CD4-positive, CD25-positive, alpha-beta regulatory T cell (primary cell): Measurements from ENCODE around the gene MX1. TPM values are rescaled to one million over a fixed set of nuclear protein-coding genes. Genes with fewer than 3 reads are reported as not detected.

Experiments used
- ATAC-seq, 2 donors: fragments of 150-1000 bp; cut with Tn5 transposase; one replicate each; pipeline ENCODE4 v1.10.0; 2021; ENCODE audit warnings: low read depth in 2 of 2, moderate number of reproducible peaks in 2 of 2, moderate library complexity in 1 of 2
- DNase-seq, 3 donors: peaks; one replicate each; pipeline versions ENCODE4 v3.0.0 to v3.0.0-alpha.2; 2012 to 2022; ENCODE audit warnings: mixed read lengths in 1 of 3
- H3K27ac ChIP-seq: one replicate; pipeline ENCODE4 v1.7.0; 2013; ENCODE audit warnings: mild to moderate bottlenecking, low read length; ENCODE audit not compliant: insufficient read depth, poor library complexity, severe bottlenecking
- H3K27me3 ChIP-seq: one replicate; pipeline ENCODE4 v1.7.0; 2013; ENCODE audit warnings: low read length; ENCODE audit not compliant: control insufficient read depth, insufficient read depth
- H3K36me3 ChIP-seq: one replicate; pipeline ENCODE4 v1.7.0; 2013; ENCODE audit warnings: mild to moderate bottlenecking, low read length, moderate library complexity; ENCODE audit not compliant: control insufficient read depth, insufficient read depth
- H3K4me1 ChIP-seq: 2 replicates; pipeline ENCODE4 v1.7.0; 2013; ENCODE audit warnings: mild to moderate bottlenecking, low read length; ENCODE audit not compliant: insufficient read depth, control insufficient read depth, poor library complexity, severe bottlenecking
- H3K4me3 ChIP-seq: one replicate; pipeline ENCODE4 v1.7.0; 2013; ENCODE audit warnings: low read depth, mild to moderate bottlenecking, low read length, moderate library complexity
- H3K9me3 ChIP-seq, 2 experiments: 1 replicate in 1 of 2; 2 replicates in 1 of 2; pipeline ENCODE4 v1.7.0; 2013; ENCODE audit warnings: low read length in 2 of 2, mild to moderate bottlenecking in 1 of 2, moderate library complexity in 1 of 2; ENCODE audit not compliant: control insufficient read depth in 2 of 2
- H3K27ac Mint-ChIP-seq, 3 donors: one replicate each; pipeline ENCODE4 v1.8.0; 2020 to 2022; ENCODE audit warnings: mild to moderate bottlenecking in 3 of 3, mixed read lengths in 3 of 3, moderate library complexity in 2 of 3
- H3K27me3 Mint-ChIP-seq: one replicate; pipeline ENCODE4 v1.8.0; 2022; ENCODE audit warnings: mild to moderate bottlenecking, mixed read lengths
- H3K36me3 Mint-ChIP-seq: one replicate; pipeline ENCODE4 v1.8.0; 2020; ENCODE audit warnings: mixed read lengths
- H3K4me1 Mint-ChIP-seq, 4 donors: one replicate each; pipeline ENCODE4 v1.8.0; 2020 to 2022; ENCODE audit warnings: mixed read lengths in 4 of 4, mild to moderate bottlenecking in 1 of 4
- H3K4me3 Mint-ChIP-seq, 4 donors: one replicate each; pipeline ENCODE4 v1.8.0; 2020 to 2022; ENCODE audit warnings: mild to moderate bottlenecking in 4 of 4, mixed read lengths in 4 of 4, moderate library complexity in 3 of 4
- H3K9me3 Mint-ChIP-seq, 7 donors: one replicate each; pipeline ENCODE4 v1.8.0; 2020 to 2022; ENCODE audit warnings: mixed read lengths in 7 of 7, mild to moderate bottlenecking in 3 of 7, moderate library complexity in 2 of 7
- polyA plus RNA-seq, 4 donors: library from polyadenylated mRNA; unstranded; fragments of 300-500 nt; fragmentation: Illumina TruSeq; gene quantifications; one replicate each; pipeline ENCODE4 v1.2.3, GENCODE V29; 2021
- total RNA-seq: library from RNA; stranded (reverse); gene quantifications from one replicate; pipeline ENCODE4 v1.2.3, GENCODE V29; 2022

MX1 gene
- total and polyA plus RNA-seq, 5 donors from 2014 or later, result 82.5 to 137 (median 95.2) TPM

DNA sequence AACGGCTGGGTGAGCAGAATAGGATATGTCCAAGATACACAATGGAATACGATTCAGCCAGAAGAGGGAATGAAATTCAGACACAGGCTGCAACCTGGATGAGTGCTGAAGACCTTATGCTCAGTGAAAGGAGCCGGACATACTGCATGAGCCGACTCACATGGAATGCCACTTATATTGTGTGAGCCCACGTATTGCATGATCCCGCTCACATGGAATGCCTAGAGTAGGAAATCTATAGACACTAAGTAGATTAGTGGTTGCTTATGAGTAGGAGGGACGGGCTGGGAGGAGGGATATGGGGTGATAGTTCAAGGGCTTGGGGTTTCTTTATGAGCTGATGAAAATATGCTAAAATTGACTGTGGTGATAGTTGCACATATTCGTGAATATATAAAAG lies 55.2 kb downstream of the MX1 start:
- Histone ChIP-seq H3K27ac (no peak overlapping the region), H3K4me3 (no peak overlapping the region), H3K27me3 (peaks cover 2% of the 10 kb centered on the region), H3K4me1 (no peaks in the 10 kb centered on the region), H3K36me3 (no peaks in the 10 kb centered on the region), H3K9me3 (no peaks in the 10 kb centered on the region)
- DNase-seq, result no peak
- Mint-ChIP-seq H3K9me3 (no peaks in the 10 kb centered on the region), H3K36me3 (no peaks in the 10 kb centered on the region), H3K4me3 (no peak overlapping the region), H3K4me1 (peaks cover 0 to 3% (median 0%) of the 10 kb centered on the region in 4 donors), H3K27me3 (no peaks in the 10 kb centered on the region), H3K27ac (no peak overlapping the region)
- ATAC-seq, result no peak

DNA sequence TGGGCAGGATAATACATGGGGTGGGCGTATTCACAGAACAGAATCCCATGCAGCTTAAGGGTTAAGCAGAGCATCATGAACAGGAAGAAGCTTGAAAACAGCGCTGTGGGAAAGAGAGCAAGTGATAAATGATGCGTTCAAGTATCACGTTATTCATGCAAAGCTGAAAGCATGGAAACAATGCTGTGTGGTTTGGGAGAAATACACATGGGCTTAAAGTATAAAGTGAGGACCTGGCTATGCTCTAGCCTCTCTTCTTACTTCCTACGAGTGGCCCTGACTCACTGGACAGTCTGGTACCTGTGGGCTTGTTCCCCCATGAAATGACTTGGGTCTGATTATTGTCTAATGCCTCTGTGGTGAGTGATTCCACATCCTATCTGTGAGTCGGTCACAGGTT lies 56.3 kb downstream of the MX1 start:
- no peaks in the 10 kb centered on the region for H3K9me3 Mint-ChIP-seq
- no peaks in the 10 kb centered on the region for H3K9me3 ChIP-seq
- no peaks in the 10 kb centered on the region for H3K36me3 ChIP-seq
- peaks cover 0 to 3% (median 0%) of the 10 kb centered on the region in 4 donors for H3K4me1 Mint-ChIP-seq
- no peak for ATAC-seq
- H3K27ac ChIP-seq, result no peak overlapping the region
- H3K27me3 ChIP-seq, result peaks cover 2% of the 10 kb centered on the region
- H3K36me3 Mint-ChIP-seq, result no peaks in the 10 kb centered on the region
- no peak for DNase-seq
- no peaks in the 10 kb centered on the region for H3K4me1 ChIP-seq
- H3K27me3 Mint-ChIP-seq, result peaks cover 4% of the 10 kb centered on the region
- no peak overlapping the region for H3K4me3 ChIP-seq
- no peak overlapping the region for H3K27ac Mint-ChIP-seq
- no peak overlapping the region for H3K4me3 Mint-ChIP-seq

- H3K27ac ChIP-seq, result no peak overlapping the region
- H3K4me1 ChIP-seq, result no peaks in the 10 kb centered on the region
- Mint-ChIP-seq H3K9me3 (no peaks in the 10 kb centered on the region), H3K4me1 (no peaks in the 10 kb centered on the region), H3K27ac (no peak overlapping the region), H3K27me3 (peaks cover 4% of the 10 kb centered on the region), H3K36me3 (no peaks in the 10 kb centered on the region), H3K4me3 (no peak overlapping the region)
- H3K36me3 ChIP-seq, result no peaks in the 10 kb centered on the region
- ATAC-seq (no peak), DNase-seq (no peak)
- no peak overlapping the region for H3K4me3 ChIP-seq
- no peaks in the 10 kb centered on the region for H3K9me3 ChIP-seq
- peaks cover 2% of the 10 kb centered on the region for H3K27me3 ChIP-seq
Observed at GRCh38 chr21:41482980-41483379, 56.9 kb downstream of the MX1 start.

GRCh38 chr21:41483415-41483814 lies 57.4 kb downstream of the MX1 start:
- no peaks in the 10 kb centered on the region for H3K4me1 Mint-ChIP-seq
- H3K9me3 Mint-ChIP-seq, result no peaks in the 10 kb centered on the region
- no peaks in the 10 kb centered on the region for H3K9me3 ChIP-seq
- H3K4me1 ChIP-seq, result no peaks in the 10 kb centered on the region
- peaks cover 2% of the 10 kb centered on the region for H3K27me3 ChIP-seq
- no peak overlapping the region for H3K4me3 Mint-ChIP-seq
- no peak for ATAC-seq
- no peak overlapping the region for H3K27ac ChIP-seq
- no peak overlapping the region for H3K27ac Mint-ChIP-seq
- H3K36me3 ChIP-seq, result no peaks in the 10 kb centered on the region
- DNase-seq, result no peak
- H3K27me3 Mint-ChIP-seq, result peaks cover 4% of the 10 kb centered on the region
- no peak overlapping the region for H3K4me3 ChIP-seq
- H3K36me3 Mint-ChIP-seq, result no peaks in the 10 kb centered on the region

DNA sequence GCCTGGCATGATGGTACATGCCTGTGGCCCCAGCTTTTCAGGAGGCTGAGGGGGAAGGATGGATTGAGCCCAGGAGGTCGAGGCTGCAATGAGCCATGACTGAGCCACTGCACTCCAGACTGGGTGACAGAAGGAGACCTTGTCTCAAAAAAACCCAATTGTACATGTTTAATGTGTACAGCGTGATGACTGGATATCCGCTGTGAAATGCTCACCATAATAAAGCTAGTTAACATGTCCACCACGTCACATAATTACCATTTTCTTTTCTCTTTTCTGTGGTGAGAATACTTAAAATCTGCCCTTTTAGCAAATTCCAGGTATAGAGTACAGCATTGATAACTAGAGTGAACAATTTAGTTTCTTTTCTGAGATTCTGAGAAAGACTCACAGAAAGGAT lies 57.9 kb downstream of the MX1 start:
- H3K4me3 ChIP-seq, result no peak overlapping the region
- DNase-seq, result peak in 1 of 3 donors; percentile 39
- Mint-ChIP-seq H3K4me3 (no peak overlapping the region), H3K36me3 (no peaks in the 10 kb centered on the region), H3K4me1 (no peaks in the 10 kb centered on the region), H3K27ac (no peak overlapping the region), H3K27me3 (peaks cover 4% of the 10 kb centered on the region), H3K9me3 (no peaks in the 10 kb centered on the region)
- peak in 1 of 2 donors; percentile 25 for ATAC-seq
- no peak overlapping the region for H3K27ac ChIP-seq
- H3K36me3 ChIP-seq, result no peaks in the 10 kb centered on the region
- H3K27me3 ChIP-seq, result peaks cover 2% of the 10 kb centered on the region
- H3K9me3 ChIP-seq, result no peaks in the 10 kb centered on the region
- no peaks in the 10 kb centered on the region for H3K4me1 ChIP-seq

DNA sequence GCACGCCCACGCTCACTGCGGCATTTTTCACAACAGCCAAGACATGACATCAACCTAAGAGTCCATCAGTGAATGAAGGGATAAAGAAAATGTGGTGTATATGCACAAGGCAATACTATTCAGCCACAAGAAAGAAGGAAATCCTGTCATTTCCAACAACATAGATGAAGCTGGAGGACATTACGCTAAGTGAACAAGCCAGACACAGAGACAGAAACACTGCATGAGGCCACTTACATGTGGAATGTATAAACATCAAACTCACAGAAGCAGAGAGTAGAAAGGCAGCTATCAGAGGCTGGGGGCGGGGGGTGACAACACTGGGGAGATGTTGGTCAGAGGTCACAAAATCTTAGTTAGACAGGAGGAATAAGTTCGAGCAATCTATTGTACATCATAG lies 61.0 kb downstream of the MX1 start:
- peaks cover 4% of the 10 kb centered on the region for H3K27me3 Mint-ChIP-seq
- no peaks in the 10 kb centered on the region for H3K4me1 ChIP-seq
- no peaks in the 10 kb centered on the region for H3K9me3 Mint-ChIP-seq
- H3K4me3 ChIP-seq, result no peak overlapping the region
- H3K27ac Mint-ChIP-seq, result no peak overlapping the region
- H3K9me3 ChIP-seq, result no peaks in the 10 kb centered on the region
- ATAC-seq (no peak), DNase-seq (no peak)
- H3K4me1 Mint-ChIP-seq, result no peaks in the 10 kb centered on the region
- H3K4me3 Mint-ChIP-seq, result no peak overlapping the region
- H3K27me3 ChIP-seq, result peaks cover 2% of the 10 kb centered on the region
- no peaks in the 10 kb centered on the region for H3K36me3 Mint-ChIP-seq
- no peak overlapping the region for H3K27ac ChIP-seq
- H3K36me3 ChIP-seq, result no peaks in the 10 kb centered on the region

DNA sequence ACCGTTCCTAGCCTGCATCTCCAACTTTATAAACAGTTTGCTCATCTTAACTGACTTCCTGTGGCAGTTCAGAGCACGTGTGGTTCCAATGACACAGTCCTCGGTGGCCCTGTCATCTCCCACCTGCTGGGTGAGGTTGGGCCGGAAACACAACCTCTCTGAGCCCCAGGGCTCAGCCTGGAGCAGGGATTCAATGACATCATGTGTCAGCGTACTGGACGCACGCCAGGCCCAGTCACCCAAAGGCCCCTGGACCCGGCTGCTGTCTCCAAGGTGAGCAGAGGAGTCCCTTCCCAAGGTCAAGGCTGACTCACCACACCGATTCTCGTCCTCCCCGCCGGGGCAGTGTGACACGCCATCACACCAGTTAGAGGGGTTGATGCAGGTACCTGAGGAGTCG lies 62.0 kb downstream of the MX1 start:
- Mint-ChIP-seq H3K27me3 (peaks cover 8% of the 10 kb centered on the region), H3K4me1 (no peaks in the 10 kb centered on the region), H3K27ac (no peak overlapping the region), H3K4me3 (no peak overlapping the region), H3K36me3 (no peaks in the 10 kb centered on the region), H3K9me3 (no peaks in the 10 kb centered on the region)
- Histone ChIP-seq H3K4me1 (no peaks in the 10 kb centered on the region), H3K27ac (no peak overlapping the region), H3K4me3 (no peak overlapping the region), H3K36me3 (no peaks in the 10 kb centered on the region), H3K27me3 (no peaks in the 10 kb centered on the region), H3K9me3 (no peaks in the 10 kb centered on the region)
- no peak for ATAC-seq
- peak in 1 of 3 donors; percentile 7 for DNase-seq

- H3K9me3 Mint-ChIP-seq, result no peaks in the 10 kb centered on the region
- peaks cover 14% of the 10 kb centered on the region for H3K27me3 Mint-ChIP-seq
- H3K4me1 Mint-ChIP-seq, result no peaks in the 10 kb centered on the region
- H3K4me3 Mint-ChIP-seq, result no peak overlapping the region
- ATAC-seq (no peak), DNase-seq (no peak)
- Histone ChIP-seq H3K36me3 (no peaks in the 10 kb centered on the region), H3K27me3 (no peaks in the 10 kb centered on the region), H3K4me1 (no peaks in the 10 kb centered on the region), H3K27ac (no peak overlapping the region), H3K9me3 (no peaks in the 10 kb centered on the region), H3K4me3 (no peak overlapping the region)
- H3K36me3 Mint-ChIP-seq, result no peaks in the 10 kb centered on the region
- no peak overlapping the region for H3K27ac Mint-ChIP-seq
Observed at GRCh38 chr21:41489329-41489728, 63.3 kb downstream of the MX1 start.
